ENCODE data around the gene RUNX3. TPM values are rescaled to one million over a fixed set of nuclear protein-coding genes. Genes with fewer than 3 reads are reported as not detected.

The RUNX3 gene
- total RNA-seq, 1 donor from 2014 or later = 5.3 TPM

GRCh38 chr1:24963099-24963872, 33.2 kb upstream of the RUNX3 start:
- DNase-seq (ENCODE audit: low spot score) = no peak

DNA sequence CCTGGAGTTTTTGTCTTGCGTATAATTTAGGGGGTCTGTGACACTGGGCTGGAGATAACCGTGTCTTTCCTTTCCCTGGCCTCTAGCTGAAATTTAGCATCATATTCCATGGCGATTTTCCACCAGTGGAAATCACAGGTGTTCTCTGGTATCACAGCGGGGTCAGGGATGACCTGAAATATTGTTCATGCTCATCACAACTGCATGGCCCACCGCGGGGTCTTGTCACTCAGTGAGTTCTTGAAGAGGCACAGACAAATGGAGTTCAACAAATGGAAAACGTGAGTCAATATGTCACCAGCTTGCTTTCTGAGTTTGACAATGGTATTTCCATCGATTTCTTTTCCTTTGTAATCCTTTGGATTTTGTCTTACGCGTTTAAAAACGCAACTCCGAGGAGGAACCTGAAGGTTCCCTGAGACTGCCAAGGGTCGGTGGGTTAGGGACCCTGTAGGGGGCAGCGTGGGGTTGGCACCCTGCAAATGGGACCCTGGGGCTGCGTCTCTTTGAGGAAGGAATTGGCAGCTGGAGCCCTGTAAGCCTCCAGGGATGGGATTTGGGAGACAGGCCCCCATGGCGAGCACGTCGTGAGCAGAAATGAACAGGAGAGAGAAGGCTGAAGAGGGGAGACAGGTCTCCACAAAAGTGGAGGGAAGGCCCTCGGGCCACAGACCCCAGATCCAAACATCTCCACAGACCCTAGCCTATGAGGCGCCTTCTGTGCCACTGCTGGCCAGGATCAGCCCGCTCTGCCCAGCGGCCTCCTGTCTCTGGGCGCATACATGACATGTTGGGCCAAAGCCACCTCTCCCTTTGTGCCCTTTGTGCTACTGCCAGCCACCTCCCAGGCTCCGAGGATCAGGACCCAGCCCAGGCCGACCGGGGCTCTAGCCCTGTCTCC, 32.1 kb upstream of the RUNX3 start:
- DNase-seq (ENCODE audit: low spot score) = no peak

DNA sequence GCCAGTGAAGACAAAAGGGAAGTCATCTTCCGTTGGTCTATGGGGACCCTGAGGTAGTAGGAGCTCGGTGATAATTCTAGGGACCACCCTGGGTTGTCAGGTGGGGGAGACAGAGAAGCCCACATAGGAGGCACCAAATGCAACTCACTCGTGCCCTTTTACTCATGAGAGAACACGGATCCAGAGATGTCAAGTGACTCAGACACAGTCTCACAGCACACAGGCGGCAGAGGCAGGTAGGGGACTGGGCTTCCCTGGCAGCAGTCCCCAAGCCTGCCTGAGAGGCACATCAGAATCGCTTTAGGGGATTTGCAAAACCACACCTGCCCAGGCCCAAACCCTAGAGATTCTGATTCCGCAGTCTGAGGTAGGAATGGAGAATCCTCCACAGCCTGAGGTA, 31.3 kb upstream of the RUNX3 start:
- DNase-seq (ENCODE audit: low spot score) = no peak

DNA sequence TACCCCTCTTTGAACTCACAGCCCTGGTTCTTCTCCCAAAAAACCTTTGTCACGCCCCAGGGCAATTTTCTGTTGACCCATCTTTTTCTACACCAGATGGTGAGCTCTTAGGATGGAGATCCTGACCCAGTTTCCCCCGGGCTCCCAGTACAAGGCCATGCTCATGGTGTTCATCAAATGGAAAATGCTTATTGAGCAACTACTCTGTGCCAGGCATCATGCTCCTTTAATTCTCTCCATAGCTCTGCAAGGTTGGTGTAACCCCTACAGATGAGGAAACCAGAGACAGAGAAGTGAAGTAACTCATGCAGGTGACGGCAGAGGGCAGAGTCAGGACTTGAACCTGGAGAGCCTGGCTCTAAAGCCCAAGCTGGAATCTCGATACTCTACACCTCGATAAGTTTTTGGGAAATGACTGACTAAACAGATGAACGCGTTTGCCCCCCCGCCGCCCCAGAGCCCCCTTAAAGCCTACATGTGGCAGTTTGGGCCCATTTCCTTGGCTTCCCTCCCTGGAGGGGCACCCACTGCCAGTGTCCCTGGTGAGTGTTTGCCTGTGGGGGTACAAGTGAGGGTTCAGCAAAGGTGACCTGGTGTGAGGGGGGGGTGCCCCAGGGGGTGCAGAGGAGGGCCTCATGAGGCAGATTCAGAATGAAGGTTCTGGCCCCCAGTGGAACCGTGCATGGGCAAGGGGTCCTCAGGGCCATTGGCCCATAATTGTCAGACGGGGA, 30.2 kb upstream of the RUNX3 start:
- DNase-seq (ENCODE audit: low spot score) = no peak

GRCh38 chr1:24959623-24959975, 29.5 kb upstream of the RUNX3 start:
- no peak for DNase-seq (ENCODE audit: low spot score)

DNA sequence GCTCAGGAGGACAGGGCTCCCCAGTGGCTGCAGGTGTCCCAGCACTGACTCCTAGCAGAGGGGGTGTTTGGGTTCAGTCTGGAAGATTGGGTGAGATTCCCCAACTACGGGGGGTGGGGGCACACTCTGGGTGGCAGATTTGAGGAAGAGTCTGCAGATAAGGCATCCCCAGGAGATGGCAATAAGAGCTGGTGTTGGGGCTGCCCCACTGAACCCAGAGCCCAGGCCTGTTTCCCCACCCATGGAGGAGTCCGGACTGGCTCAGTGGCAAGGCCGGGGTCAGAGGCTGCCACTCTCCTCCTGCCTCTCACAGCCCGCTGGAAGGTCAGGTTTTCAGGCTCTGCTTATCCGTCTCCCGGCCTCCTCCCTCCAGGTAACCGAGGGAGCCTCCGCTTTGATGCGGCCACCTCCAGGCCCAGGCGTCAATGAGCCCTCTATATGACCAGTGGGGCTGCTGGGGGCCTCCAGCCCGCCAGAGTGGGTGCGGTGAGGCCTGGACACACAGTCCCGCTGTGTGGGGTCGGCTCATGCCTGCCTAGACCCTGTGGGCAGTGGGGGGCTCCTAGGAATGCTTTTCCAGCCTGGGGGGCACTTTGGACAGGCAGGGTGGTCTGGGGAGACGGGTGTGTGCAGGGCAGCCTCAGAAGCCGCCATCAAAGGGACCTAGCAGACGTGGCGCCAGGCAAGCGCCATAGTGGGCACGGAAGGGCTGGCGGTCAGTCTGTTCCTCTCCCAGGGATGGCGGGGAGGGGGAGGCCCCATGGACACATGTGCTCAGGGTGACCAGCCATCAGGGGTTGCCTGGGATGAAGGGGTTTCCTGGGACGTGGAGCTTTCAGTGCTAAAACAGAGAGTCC, 28.9 kb upstream of the RUNX3 start:
- DNase-seq (ENCODE audit: low spot score) = no peak

GRCh38 chr1:24957808-24958752, 28.0 kb upstream of the RUNX3 start:
- no peak for DNase-seq (ENCODE audit: low spot score)

GRCh38 chr1:24957016-24957807, 27.1 kb upstream of the RUNX3 start:
- DNase-seq (ENCODE audit: low spot score) = no peak

DNA sequence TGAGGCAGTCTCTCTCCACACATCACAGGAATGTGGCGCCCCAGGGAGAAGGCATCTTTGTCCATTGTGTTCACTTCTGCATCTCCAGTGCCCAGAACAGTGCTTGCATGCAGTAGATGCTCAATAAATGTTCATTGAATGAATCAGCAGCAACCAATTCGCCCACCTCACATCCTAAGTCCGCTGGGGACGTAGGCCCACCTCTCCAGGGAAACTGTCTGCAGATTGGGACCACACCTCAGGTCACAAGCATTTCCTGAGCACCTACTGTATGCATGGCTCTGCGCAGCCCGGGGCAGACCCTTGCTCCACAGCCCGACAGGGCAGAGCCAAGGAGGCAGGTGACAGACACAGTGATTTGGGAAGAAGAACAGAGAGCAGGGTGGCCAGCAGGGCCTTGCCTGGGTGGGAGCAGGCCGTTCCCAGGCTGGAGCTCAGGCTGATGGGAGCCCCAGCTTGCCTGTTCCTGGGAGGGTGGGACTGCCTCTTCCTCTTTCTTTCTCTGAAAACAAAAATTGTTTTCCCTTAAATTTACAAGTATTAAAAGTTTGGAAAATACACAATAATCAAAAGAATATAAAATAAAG, 25.8 kb upstream of the RUNX3 start:
- DNase-seq (ENCODE audit: low spot score) = no peak

DNA sequence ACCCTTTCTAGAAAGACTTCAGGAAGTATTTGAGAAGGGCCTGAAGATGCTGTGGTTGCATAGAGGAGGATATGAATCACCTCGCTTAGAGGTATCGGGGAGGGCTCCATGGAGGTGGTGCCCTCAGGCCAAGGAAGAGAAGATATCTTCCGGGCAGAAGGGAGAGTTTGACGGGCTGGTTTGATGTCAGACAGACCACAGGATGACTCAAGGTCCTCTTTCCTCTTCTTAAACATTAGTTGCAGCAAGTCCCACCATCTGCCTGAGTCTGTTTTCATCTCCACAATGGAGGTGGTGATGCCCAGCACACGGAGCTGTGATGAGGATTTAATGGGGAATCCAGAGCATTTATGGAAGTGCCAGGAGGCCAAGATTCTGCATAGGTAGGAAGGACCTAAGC, 25.1 kb upstream of the RUNX3 start:
- DNase-seq (ENCODE audit: low spot score) = no peak

DNA sequence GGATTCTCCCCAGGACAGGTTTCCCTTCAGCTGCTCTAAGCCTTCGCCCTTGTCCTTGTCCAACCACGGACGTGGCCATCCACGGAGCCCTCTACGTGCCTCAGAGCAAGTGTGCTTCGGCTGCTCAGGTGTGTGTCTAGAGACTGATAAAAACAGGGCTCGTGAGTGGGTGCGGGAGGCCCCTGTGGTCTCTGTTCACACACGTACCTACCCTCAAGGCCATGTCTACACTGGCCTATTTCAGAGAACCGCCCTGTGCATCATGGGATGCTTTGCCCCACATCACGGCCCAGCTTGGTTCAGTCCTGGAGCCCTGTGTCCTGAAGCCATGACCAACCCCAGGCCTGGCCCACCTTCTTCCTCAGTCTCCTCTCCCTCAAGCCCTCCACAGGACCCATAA, 24.6 kb upstream of the RUNX3 start:
- DNase-seq (ENCODE audit: low spot score) = no peak

DNA sequence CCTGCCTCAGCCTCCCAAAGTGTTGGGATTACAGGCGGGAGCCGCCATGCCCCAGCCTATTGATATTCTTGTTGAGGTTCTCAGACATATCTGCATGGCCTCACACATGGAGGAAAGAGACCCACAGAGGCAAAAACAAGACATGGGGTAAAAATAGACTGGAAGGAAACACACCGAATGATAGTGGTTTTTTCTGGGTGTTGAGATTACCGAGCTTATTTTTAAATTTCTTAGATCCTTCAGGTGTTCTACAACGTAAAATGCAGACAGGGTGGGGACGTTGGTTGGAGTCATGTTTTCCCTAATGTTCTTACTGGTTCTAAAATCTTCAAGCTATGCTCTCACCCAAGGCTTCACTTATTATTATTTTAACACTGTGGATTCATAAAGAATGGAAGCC, 23.9 kb upstream of the RUNX3 start:
- no peak for DNase-seq (ENCODE audit: low spot score)

- DNase-seq (ENCODE audit: low spot score) = no peak
Observed at GRCh38 chr1:24952413-24952841, 22.4 kb upstream of the RUNX3 start.

DNA sequence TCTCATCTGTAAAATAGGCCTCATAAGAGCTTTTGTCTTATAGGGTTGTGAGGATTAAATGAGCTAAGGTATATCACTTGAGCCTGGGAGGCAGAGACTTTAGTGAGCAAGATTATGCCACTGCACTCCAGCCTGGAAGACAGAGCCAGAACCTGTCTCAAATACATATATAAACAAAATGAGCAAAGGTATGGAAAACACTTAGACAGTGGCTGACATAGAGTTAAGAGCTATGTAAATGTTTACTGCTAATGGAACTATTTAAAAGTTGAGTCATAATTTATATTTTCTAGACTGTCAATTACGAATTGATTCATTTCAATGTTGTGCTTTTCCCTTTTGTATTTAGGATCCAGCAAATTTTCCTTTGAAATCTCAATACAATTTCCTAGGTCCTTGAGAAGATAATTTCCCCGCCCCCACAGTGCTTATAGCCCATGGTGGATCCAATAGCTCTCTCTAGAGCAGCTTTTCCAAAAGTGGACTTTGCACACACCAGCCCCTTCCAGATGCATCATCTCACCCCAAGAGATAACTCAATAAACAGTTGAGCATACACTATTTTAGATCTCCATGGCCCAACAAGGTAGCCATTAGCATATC, 21.8 kb upstream of the RUNX3 start:
- no peak for DNase-seq (ENCODE audit: low spot score)

- no peak for DNase-seq (ENCODE audit: low spot score)
Observed at GRCh38 chr1:24951337-24951736, 21.3 kb upstream of the RUNX3 start.

- DNase-seq (ENCODE audit: low spot score) = no peak
Observed at GRCh38 chr1:24949331-24949881, 19.3 kb upstream of the RUNX3 start.

DNA sequence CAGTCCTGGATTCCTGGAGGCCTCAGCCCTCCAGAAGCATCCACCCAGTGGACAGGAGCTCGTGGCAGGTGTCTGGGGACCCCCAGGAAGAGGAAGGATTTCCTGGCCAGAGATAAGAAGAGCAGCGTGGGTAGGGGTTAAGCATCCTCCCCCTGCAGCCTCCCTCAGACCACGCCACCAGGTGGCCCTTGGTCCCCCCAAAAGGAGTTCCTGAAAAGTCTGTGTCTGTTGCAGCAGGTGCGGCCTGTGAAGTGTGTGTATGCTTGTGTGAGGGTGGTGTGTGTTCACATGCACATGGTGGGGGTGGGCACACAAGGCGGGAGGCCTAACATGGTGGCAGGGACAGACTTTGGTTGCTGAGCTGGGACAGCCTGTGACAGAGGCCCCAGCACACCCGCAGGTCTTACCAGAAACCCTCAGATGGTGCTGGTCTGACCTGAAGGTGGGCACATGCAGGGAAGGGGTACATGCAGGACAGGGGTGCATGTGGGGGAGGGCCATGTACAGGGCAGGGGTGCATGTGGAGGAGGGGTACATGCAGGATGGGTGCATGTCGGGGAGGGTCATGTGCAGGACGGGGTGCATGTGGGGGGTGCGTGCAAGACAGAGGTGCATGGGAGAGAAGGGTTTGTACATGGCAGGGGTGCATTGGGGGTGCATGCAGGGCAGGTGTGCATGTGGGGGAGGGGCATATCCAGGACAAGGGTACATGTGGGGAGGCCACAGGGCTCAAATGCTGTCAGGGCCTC, 18.2 kb upstream of the RUNX3 start:
- DNase-seq (ENCODE audit: low spot score) = no peak
